ENCODE data around the gene KIF18A. TPM values are rescaled to one million over a fixed set of nuclear protein-coding genes. Genes with fewer than 3 reads are reported as not detected.

Gene KIF18A
- total and polyA plus RNA-seq, 9 of the 15 experiments (the other 6 are each of a cell fraction or from before 2014, with no cell fraction given): 15.1 to 36.1 (median 24.3) TPM

DNA sequence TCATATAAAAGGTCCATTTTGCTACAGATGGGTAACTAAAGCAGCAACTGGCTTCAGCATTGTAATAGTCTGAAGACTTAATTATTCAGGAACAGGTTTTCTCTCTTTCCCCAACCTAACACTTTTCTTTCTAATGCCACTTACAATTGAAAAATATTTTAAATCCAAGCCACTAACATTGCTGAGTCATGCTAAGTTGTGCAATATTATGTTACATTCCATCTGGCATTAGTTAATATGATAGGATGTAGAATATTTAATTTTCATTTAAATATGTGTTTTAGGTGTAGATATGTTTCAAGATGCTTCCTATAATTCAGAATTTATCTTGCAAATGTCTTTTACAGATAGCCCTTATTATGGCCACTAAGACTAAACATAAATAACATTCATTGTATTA lies 98.6 kb downstream of the KIF18A start (continued):
- TF ChIP-seq, protein P1, sequence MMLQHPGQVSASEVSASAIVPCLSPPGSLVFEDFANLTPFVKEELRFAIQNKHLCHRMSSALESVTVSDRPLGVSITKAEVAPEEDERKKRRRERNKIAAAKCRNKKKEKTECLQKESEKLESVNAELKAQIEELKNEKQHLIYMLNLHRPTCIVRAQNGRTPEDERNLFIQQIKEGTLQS (IDR thresholded peaks at IDR 0.05): 0 out of 2 replicates have a peak, but pooled peaks have one; percentile 16
- TF ChIP-seq, protein P1 (CRISPR knock-in tag; conservative IDR thresholded peaks at IDR 0.05): no peak
- TF ChIP-seq, protein P2, sequence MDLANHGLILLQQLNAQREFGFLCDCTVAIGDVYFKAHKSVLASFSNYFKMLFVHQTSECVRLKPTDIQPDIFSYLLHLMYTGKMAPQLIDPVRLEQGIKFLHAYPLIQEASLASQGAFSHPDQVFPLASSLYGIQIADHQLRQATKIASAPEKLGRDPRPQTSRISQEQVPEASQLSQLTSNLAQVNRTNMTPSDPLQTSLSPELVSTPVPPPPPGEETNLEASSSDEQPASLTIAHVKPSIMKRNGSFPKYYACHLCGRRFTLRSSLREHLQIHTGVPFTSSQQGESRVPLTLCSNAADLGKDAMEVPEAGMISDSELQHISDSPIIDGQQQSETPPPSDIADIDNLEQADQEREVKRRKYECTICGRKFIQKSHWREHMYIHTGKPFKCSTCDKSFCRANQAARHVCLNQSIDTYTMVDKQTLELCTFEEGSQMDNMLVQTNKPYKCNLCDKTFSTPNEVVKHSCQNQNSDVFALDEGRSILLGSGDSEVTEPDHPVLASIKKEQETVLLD (IDR thresholded peaks at IDR 0.05): no peak
- TF ChIP-seq ZNF316 (IDR thresholded peaks at IDR 0.05): peak; percentile 77
- TF ChIP-seq, protein P3, sequence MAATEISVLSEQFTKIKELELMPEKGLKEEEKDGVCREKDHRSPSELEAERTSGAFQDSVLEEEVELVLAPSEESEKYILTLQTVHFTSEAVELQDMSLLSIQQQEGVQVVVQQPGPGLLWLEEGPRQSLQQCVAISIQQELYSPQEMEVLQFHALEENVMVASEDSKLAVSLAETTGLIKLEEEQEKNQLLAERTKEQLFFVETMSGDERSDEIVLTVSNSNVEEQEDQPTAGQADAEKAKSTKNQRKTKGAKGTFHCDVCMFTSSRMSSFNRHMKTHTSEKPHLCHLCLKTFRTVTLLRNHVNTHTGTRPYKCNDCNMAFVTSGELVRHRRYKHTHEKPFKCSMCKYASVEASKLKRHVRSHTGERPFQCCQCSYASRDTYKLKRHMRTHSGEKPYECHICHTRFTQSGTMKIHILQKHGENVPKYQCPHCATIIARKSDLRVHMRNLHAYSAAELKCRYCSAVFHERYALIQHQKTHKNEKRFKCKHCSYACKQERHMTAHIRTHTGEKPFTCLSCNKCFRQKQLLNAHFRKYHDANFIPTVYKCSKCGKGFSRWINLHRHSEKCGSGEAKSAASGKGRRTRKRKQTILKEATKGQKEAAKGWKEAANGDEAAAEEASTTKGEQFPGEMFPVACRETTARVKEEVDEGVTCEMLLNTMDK (IDR thresholded peaks at IDR 0.05; ENCODE audit: borderline replicate concordance, insufficient read depth, low read depth, low read length, poor library complexity, severe bottlenecking): no peak
- TF ChIP-seq, protein P4, sequence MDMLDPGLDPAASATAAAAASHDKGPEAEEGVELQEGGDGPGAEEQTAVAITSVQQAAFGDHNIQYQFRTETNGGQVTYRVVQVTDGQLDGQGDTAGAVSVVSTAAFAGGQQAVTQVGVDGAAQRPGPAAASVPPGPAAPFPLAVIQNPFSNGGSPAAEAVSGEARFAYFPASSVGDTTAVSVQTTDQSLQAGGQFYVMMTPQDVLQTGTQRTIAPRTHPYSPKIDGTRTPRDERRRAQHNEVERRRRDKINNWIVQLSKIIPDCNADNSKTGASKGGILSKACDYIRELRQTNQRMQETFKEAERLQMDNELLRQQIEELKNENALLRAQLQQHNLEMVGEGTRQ (CRISPR knock-in tag; IDR thresholded peaks at IDR 0.05): no peak
- TF ChIP-seq, protein P5, sequence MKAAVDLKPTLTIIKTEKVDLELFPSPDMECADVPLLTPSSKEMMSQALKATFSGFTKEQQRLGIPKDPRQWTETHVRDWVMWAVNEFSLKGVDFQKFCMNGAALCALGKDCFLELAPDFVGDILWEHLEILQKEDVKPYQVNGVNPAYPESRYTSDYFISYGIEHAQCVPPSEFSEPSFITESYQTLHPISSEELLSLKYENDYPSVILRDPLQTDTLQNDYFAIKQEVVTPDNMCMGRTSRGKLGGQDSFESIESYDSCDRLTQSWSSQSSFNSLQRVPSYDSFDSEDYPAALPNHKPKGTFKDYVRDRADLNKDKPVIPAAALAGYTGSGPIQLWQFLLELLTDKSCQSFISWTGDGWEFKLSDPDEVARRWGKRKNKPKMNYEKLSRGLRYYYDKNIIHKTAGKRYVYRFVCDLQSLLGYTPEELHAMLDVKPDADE (conservative IDR thresholded peaks at IDR 0.05; ENCODE audit: control insufficient read depth, low read depth, low read length): no peak
- no peak for TF ChIP-seq SRSF3 (IDR thresholded peaks at IDR 0.05; ENCODE audit: insufficient read depth, low read length)

Data from K562 (cell line).